PC-3 (cell line): ENCODE results near the gene TXNDC16. TPM values are rescaled to one million over a fixed set of nuclear protein-coding genes. Genes with fewer than 3 reads are reported as not detected.

Source experiments
- ATAC-seq: fragments of 200-7000 bp; cut with Tn5 transposase; 2 replicates; pipeline ENCODE4 v1.9.1; 2020; ENCODE audit warnings: mild to moderate bottlenecking, moderate library complexity
- BruUV-seq: library from RNA; stranded (reverse); fragments of 400-500 nt; replicated peaks from 2 replicates; lab custom pipeline; 2021; lab: Mats Ljungman, UMichigan
- CTCF ChIA-PET: fragments of 300-600 bp; sonication (Branson Sonifier 250); formaldehyde crosslinking; loops from one replicate; lab custom pipeline; 2022; ENCODE audit warnings: antibody characterized with exemption; lab: Charles Lee
- POLR2A ChIA-PET: fragments of 300-600 bp; sonication (Branson Sonifier 250); formaldehyde crosslinking; loops from one replicate; lab custom pipeline; 2022; ENCODE audit warnings: antibody characterized with exemption; ENCODE audit not compliant: unreplicated experiment; lab: Charles Lee
- DNase-seq: peaks from one replicate; pipeline ENCODE4 v3.0.0-alpha.2; 2015
- H2AFZ ChIP-seq: fragments of 300-600 bp; sonication (generic); 2 replicates; pipeline ENCODE4 v1.6.0; 2016; ENCODE audit warnings: antibody characterized with exemption, low read length
- H3F3A ChIP-seq: fragments of 300-600 bp; sonication (generic); one replicate; pipeline ENCODE4 v1.6.0; 2017; ENCODE audit warnings: antibody characterized with exemption, low read length, control low read depth, mild to moderate bottlenecking; ENCODE audit not compliant: unreplicated experiment
- H3K27ac ChIP-seq: fragments of 300-600 bp; sonication (generic); 2 replicates; pipeline ENCODE4 v1.5.1; 2016; ENCODE audit warnings: mild to moderate bottlenecking, low read length
- H3K27me3 ChIP-seq: fragments of 300-600 bp; sonication (generic); 2 replicates; pipeline ENCODE4 v1.6.1; 2016; ENCODE audit warnings: low read length, mixed read lengths
- H3K36me3 ChIP-seq: fragments of 300-600 bp; sonication (generic); 2 replicates; pipeline ENCODE4 v1.6.1; 2016; ENCODE audit warnings: low read depth, mixed run types, low read length, mixed read lengths
- H3K4me1 ChIP-seq: fragments of 300-600 bp; sonication (generic); 2 replicates; pipeline ENCODE4 v1.5.1; 2016; ENCODE audit warnings: low read length; ENCODE audit not compliant: insufficient read depth
- H3K4me2 ChIP-seq: fragments of 300-600 bp; sonication (generic); 2 replicates; pipeline ENCODE4 v1.6.0; 2016; ENCODE audit warnings: low read length
- H3K4me3 ChIP-seq: fragments of 300-600 bp; sonication (generic); 2 replicates; pipeline ENCODE4 v1.5.1; 2016; ENCODE audit warnings: mild to moderate bottlenecking, low read length, mixed read lengths
- H3K79me2 ChIP-seq: fragments of 300-600 bp; sonication (generic); 2 replicates; pipeline ENCODE4 v1.6.1; 2017; ENCODE audit warnings: low read length, mixed read lengths
- H3K9ac ChIP-seq: fragments of 300-600 bp; sonication (generic); 2 replicates; pipeline ENCODE4 v1.6.0; 2016; ENCODE audit warnings: mild to moderate bottlenecking, low read length
- H3K9me2 ChIP-seq: fragments of 300-600 bp; sonication (generic); replicated peaks from 2 replicates; pipeline ENCODE4 v1.6.1; 2016; ENCODE audit warnings: mixed run types, low read length, mixed read lengths
- H3K9me3 ChIP-seq: fragments of 300-600 bp; sonication (generic); 2 replicates; pipeline ENCODE4 v1.6.1; 2016; ENCODE audit warnings: low read length, mixed read lengths
- H4K20me1 ChIP-seq: fragments of 300-600 bp; sonication (generic); 2 replicates; pipeline ENCODE4 v1.6.1; 2016; ENCODE audit warnings: low read length, mixed read lengths
- EZH2 ChIP-seq: fragments of 300-600 bp; sonication (generic); IDR thresholded peaks from one replicate; pipeline ENCODE4 v1.6.1; 2017; ENCODE audit warnings: antibody characterized with exemption, mild to moderate bottlenecking, low read length; ENCODE audit not compliant: unreplicated experiment
- EZH2phosphoT487 ChIP-seq: fragments of 300-600 bp; sonication (generic); IDR thresholded peaks from 2 replicates; pipeline ENCODE4 v1.6.1; 2018; ENCODE audit warnings: mild to moderate bottlenecking, antibody characterized with exemption, low read length, borderline replicate concordance
- intact Hi-C: fragments of 100-400 bp; cut with micrococcal nuclease; formaldehyde crosslinking; loops from 2 replicates; pipeline ENCODE4 v1.9.0; 2023
- total RNA-seq: library from RNA; depleted of rRNA; stranded (reverse); fragments of >200 nt; gene quantifications from 2 replicates; pipeline ENCODE4 v1.2.3, GENCODE V29; 2014
- TF ChIP-seq, protein P1 (sequence below): fragments of 300-600 bp; sonication (generic); conservative IDR thresholded peaks from 2 replicates; pipeline ENCODE4 v1.5.1; 2017; ENCODE audit warnings: antibody characterized with exemption, low read depth, mild to moderate bottlenecking, low read length

Gene TXNDC16
- total RNA-seq, 1 experiment from 2014 or later, result 4.0 TPM

- Histone ChIP-seq H3K79me2 (no peaks in the 10 kb centered on the region), H3K27ac (no peak overlapping the region), H3K27me3 (no peaks in the 10 kb centered on the region), H3K4me2 (no peak overlapping the region), H3K9me2 (no peaks in the 10 kb centered on the region), H3K36me3 (no peaks in the 10 kb centered on the region), H3K4me1 (no peaks in the 10 kb centered on the region), H2AFZ (no peak overlapping the region), H4K20me1 (no peaks in the 10 kb centered on the region), H3K4me3 (no peak overlapping the region), H3F3A (no peaks in the 10 kb centered on the region), H3K9ac (no peak overlapping the region), H3K9me3 (no peaks in the 10 kb centered on the region)
- no TSS peak for BruUV-seq
- intact Hi-C loops, result no loop called here
- ChIA-PET POLR2A (no interaction called here), CTCF (no interaction called here)
- TF ChIP-seq, protein P1, sequence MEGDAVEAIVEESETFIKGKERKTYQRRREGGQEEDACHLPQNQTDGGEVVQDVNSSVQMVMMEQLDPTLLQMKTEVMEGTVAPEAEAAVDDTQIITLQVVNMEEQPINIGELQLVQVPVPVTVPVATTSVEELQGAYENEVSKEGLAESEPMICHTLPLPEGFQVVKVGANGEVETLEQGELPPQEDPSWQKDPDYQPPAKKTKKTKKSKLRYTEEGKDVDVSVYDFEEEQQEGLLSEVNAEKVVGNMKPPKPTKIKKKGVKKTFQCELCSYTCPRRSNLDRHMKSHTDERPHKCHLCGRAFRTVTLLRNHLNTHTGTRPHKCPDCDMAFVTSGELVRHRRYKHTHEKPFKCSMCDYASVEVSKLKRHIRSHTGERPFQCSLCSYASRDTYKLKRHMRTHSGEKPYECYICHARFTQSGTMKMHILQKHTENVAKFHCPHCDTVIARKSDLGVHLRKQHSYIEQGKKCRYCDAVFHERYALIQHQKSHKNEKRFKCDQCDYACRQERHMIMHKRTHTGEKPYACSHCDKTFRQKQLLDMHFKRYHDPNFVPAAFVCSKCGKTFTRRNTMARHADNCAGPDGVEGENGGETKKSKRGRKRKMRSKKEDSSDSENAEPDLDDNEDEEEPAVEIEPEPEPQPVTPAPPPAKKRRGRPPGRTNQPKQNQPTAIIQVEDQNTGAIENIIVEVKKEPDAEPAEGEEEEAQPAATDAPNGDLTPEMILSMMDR, result no peak
- no peak for TF ChIP-seq EZH2
- no peak for TF ChIP-seq EZH2phosphoT487
- DNase-seq (no peak), ATAC-seq (no peak)
These were observed 108.8 kb downstream of the TXNDC16 start for GRCh38 chr14:52443506-52443905.

- no peak overlapping the region for H3K4me2 ChIP-seq
- H3F3A ChIP-seq, result no peaks in the 10 kb centered on the region
- intact Hi-C loops, result no loop called here
- no peak for ATAC-seq
- H3K27me3 ChIP-seq, result no peaks in the 10 kb centered on the region
- no peak for DNase-seq
- no peak overlapping the region for H2AFZ ChIP-seq
- CTCF ChIA-PET, result no interaction called here
- POLR2A ChIA-PET, result interaction anchor here (0.6 kb wide), 1 partner anchor 56 kb away, joined by 3 read pairs; no protein-coding TSS in a partner anchor
- no TSS peak for BruUV-seq
- H3K79me2 ChIP-seq, result no peaks in the 10 kb centered on the region
- H3K9me3 ChIP-seq, result no peaks in the 10 kb centered on the region
- no peaks in the 10 kb centered on the region for H3K4me1 ChIP-seq
- TF ChIP-seq EZH2phosphoT487, result no peak
- TF ChIP-seq, protein P1, result no peak
- TF ChIP-seq EZH2, result no peak
- H3K27ac ChIP-seq, result no peak overlapping the region
- no peak overlapping the region for H3K9ac ChIP-seq
- H3K36me3 ChIP-seq, result no peaks in the 10 kb centered on the region
- H3K4me3 ChIP-seq, result no peak overlapping the region
- no peaks in the 10 kb centered on the region for H3K9me2 ChIP-seq
- no peaks in the 10 kb centered on the region for H4K20me1 ChIP-seq
These were observed 109.7 kb downstream of the TXNDC16 start for GRCh38 chr14:52442602-52443001.

DNA sequence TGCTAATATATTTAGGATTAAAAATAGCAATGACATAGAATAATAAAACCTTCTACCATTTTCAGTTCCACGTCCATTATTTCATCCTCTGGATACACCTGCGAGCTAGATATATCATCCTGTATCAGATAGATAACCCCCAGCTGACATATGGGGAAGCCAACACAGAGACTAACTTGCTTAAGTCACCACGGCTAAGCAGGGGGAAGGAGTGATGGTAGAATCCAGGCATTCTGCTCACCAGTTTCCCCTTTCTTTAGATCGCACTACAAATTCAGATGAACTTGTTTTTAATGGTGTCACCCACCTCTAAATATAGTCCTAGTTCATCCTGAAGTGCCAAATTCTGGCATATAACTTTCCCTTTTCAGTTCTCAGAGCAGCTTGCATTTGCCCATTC lies 110.1 kb downstream of the TXNDC16 start:
- Histone ChIP-seq H3K27ac (no peak overlapping the region), H3K36me3 (no peaks in the 10 kb centered on the region), H3K4me3 (no peak overlapping the region), H3K4me1 (no peaks in the 10 kb centered on the region), H3K9me2 (no peaks in the 10 kb centered on the region), H3K79me2 (no peaks in the 10 kb centered on the region), H3K9ac (no peak overlapping the region), H3F3A (no peaks in the 10 kb centered on the region), H4K20me1 (no peaks in the 10 kb centered on the region), H3K9me3 (no peaks in the 10 kb centered on the region), H2AFZ (no peak overlapping the region), H3K4me2 (no peak overlapping the region), H3K27me3 (no peaks in the 10 kb centered on the region)
- TF ChIP-seq EZH2, result no peak
- TF ChIP-seq, protein P1, result no peak
- TF ChIP-seq EZH2phosphoT487, result no peak
- intact Hi-C loops, result no loop called here
- ATAC-seq (no peak), DNase-seq (no peak)
- POLR2A ChIA-PET, result interaction anchor here (0.6 kb wide), 1 partner anchor 56 kb away, joined by 3 read pairs; no protein-coding TSS in a partner anchor
- no TSS peak for BruUV-seq
- CTCF ChIA-PET, result no interaction called here
